ENCODE measurements around the gene COL4A6. TPM values are rescaled to one million over a fixed set of nuclear protein-coding genes. Genes with fewer than 3 reads are reported as not detected.

Gene COL4A6
- total and polyA plus RNA-seq, 2 of the 4 experiments (the other 2 are of a cell fraction): 0.36 to 0.74 TPM

DNA sequence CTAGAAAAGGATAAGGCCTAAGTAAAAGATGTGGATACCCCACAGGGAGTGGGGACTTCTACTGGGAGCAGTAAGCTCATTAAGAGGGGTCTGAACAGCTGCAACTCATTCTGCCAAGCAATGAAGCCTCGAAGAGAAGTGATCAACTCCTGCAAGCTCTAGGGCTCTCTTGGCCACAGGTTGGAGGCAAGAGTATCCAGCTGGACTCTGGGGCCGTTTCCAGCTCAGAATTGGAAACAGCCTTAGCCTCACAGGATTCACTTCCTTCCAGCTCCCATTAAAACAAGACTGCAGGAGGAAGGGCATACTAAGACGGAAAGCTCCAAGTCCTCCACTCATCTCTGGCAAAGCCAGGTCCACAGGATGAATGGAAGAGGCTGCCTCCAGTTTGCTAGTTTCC, 220.3 kb downstream of the COL4A6 start:
- no peak overlapping the region for H3K4me3 ChIP-seq (ENCODE audit: insufficient read depth, low read depth, low read length)
- peaks cover 17% of the 10 kb centered on the region for H3K27me3 ChIP-seq (ENCODE audit: control insufficient read depth, insufficient read depth, low read length)
- no peak overlapping the region for H2BK120ac ChIP-seq (ENCODE audit: low read depth, low read length)
- ChIA-PET CTCF (no interaction called here), POLR2A (ENCODE audit: unreplicated experiment) (interaction anchor here (0.6 kb wide), 1 partner anchor 48 kb away, joined by 4 read pairs; no protein-coding TSS in a partner anchor)
- no peaks in the 10 kb centered on the region for H4K20me1 ChIP-seq (ENCODE audit: insufficient read depth, low read length)
- H2BK5ac ChIP-seq (ENCODE audit: low read depth, low read length, poor library complexity, severe bottlenecking): no peak overlapping the region
- in situ Hi-C loops (cut with MboI; ENCODE audit: low sequenced_read_pairs) (no loop called here), dilution Hi-C loops (cut with HindIII; ENCODE audit: low sequenced_read_pairs, unreplicated experiment) (no loop called here), intact Hi-C loops (cut with micrococcal nuclease) (no loop called here)
- no peak overlapping the region for H3K56ac ChIP-seq (ENCODE audit: extremely low read depth, insufficient read depth, low read length)
- WGBS, 2 experiments (ENCODE audit: extremely low coverage in 2 of 2, insufficient read length in 1 of 2): no CpG with 5 or more reads among the region's 3 CpGs
- H3K27ac ChIP-seq (ENCODE audit: insufficient read depth, low read length): no peak overlapping the region
- DNase-seq (no peak), ATAC-seq (ENCODE audit: low read depth) (no peak)
- H3K36me3 ChIP-seq (ENCODE audit: control insufficient read depth, insufficient read depth, low read length): no peaks in the 10 kb centered on the region
- no peak overlapping the region for H2AK5ac ChIP-seq (ENCODE audit: low read depth, low read length)
- H2BK20ac ChIP-seq (ENCODE audit: low read depth, low read length): no peak overlapping the region
- no peak overlapping the region for H3K4me2 ChIP-seq (ENCODE audit: low read depth, low read length)
- peaks cover 2% of the 10 kb centered on the region; the same call in 1 of the 2 replicates for H3K4me1 ChIP-seq (ENCODE audit: control insufficient read depth, insufficient read depth, low read length)
- no peak overlapping the region for H3K18ac ChIP-seq (ENCODE audit: low read depth, low read length)
- BruUV-seq (replicated peaks): no TSS peak
- H3K79me1 ChIP-seq (ENCODE audit: low read depth in 1 of 2, low read length in 2 of 2): no peaks in the 10 kb centered on the region
- H3K14ac ChIP-seq (replicated peaks; ENCODE audit: low read depth, low read length): no peak overlapping the region
- H2AK9ac ChIP-seq (replicated peaks; ENCODE audit: low read depth, low read length, poor library complexity): no peak overlapping the region
- H4K91ac ChIP-seq (ENCODE audit: insufficient read depth, low read depth, low read length): no peak overlapping the region
- no peaks in the 10 kb centered on the region for H3K9me3 ChIP-seq (ENCODE audit: control insufficient read depth, insufficient read depth, low read length)
- H4K8ac ChIP-seq (ENCODE audit: low read depth in 2 of 2, low read length in 2 of 2): no peak overlapping the region
- no peak overlapping the region for H3K4ac ChIP-seq (ENCODE audit: low read depth, low read length)
- no peak overlapping the region for H2AFZ ChIP-seq (replicated peaks; ENCODE audit: low read length, poor library complexity)
- H3K23ac ChIP-seq (ENCODE audit: low read depth, low read length): no peak overlapping the region
- no peaks in the 10 kb centered on the region; the same call in 1 of the 2 replicates for H3K9me1 ChIP-seq (ENCODE audit: insufficient read depth, low read length)
- H4K5ac ChIP-seq (ENCODE audit: low read depth, low read length): no peak overlapping the region
- no peak overlapping the region for H2BK15ac ChIP-seq (ENCODE audit: low read depth, low read length)
- TF ChIP-seq, protein P1, sequence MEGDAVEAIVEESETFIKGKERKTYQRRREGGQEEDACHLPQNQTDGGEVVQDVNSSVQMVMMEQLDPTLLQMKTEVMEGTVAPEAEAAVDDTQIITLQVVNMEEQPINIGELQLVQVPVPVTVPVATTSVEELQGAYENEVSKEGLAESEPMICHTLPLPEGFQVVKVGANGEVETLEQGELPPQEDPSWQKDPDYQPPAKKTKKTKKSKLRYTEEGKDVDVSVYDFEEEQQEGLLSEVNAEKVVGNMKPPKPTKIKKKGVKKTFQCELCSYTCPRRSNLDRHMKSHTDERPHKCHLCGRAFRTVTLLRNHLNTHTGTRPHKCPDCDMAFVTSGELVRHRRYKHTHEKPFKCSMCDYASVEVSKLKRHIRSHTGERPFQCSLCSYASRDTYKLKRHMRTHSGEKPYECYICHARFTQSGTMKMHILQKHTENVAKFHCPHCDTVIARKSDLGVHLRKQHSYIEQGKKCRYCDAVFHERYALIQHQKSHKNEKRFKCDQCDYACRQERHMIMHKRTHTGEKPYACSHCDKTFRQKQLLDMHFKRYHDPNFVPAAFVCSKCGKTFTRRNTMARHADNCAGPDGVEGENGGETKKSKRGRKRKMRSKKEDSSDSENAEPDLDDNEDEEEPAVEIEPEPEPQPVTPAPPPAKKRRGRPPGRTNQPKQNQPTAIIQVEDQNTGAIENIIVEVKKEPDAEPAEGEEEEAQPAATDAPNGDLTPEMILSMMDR (conservative IDR thresholded peaks at IDR 0.05; ENCODE audit: low read depth, low read length): no peak
- no peak for TF ChIP-seq CEBPB (IDR thresholded peaks at IDR 0.05; ENCODE audit: low read depth, low read length)
- no peak for TF ChIP-seq RAD21 (IDR thresholded peaks at IDR 0.05; ENCODE audit: low read length)
- TF ChIP-seq NFE2L2 (IDR thresholded peaks at IDR 0.05; ENCODE audit: low read depth, low read length): no peak
- TF ChIP-seq, protein P2, sequence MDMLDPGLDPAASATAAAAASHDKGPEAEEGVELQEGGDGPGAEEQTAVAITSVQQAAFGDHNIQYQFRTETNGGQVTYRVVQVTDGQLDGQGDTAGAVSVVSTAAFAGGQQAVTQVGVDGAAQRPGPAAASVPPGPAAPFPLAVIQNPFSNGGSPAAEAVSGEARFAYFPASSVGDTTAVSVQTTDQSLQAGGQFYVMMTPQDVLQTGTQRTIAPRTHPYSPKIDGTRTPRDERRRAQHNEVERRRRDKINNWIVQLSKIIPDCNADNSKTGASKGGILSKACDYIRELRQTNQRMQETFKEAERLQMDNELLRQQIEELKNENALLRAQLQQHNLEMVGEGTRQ (IDR thresholded peaks at IDR 0.05; ENCODE audit: low read depth, low read length): no peak
- TF ChIP-seq RCOR1 (IDR thresholded peaks at IDR 0.05; ENCODE audit: insufficient replicate concordance, low read length): no peak
- no peak for TF ChIP-seq BHLHE40 (IDR thresholded peaks at IDR 0.05; ENCODE audit: low read depth, low read length)
- TF ChIP-seq MAFK (IDR thresholded peaks at IDR 0.05; ENCODE audit: low read depth, low read length): no peak
- no peak for TF ChIP-seq RFX5 (IDR thresholded peaks at IDR 0.05; ENCODE audit: low read depth, low read length)
- no peak for TF ChIP-seq FOS (IDR thresholded peaks at IDR 0.05; ENCODE audit: low read depth, low read length)
- no peak for TF ChIP-seq MXI1 (IDR thresholded peaks at IDR 0.05; ENCODE audit: borderline replicate concordance, low read depth, low read length)
- TF ChIP-seq POLR2A (IDR thresholded peaks at IDR 0.05; ENCODE audit: low read depth, low read length): no peak
- no peak for TF ChIP-seq CHD1 (IDR thresholded peaks at IDR 0.05; ENCODE audit: low read depth, low read length)
- no peak overlapping the region for H3K9ac ChIP-seq (ENCODE audit: low read depth, low read length)
